HCT116 (cell line): Measurements from ENCODE around the gene AMY2A. TPM values are rescaled to one million over a fixed set of nuclear protein-coding genes. Genes with fewer than 3 reads are reported as not detected.

Experiments used
- ATAC-seq: fragments of 200-7000 bp; cut with Tn5 transposase; 2 replicates; pipeline ENCODE4 v1.9.1; 2020; ENCODE audit warnings: mild to moderate bottlenecking, moderate library complexity
- BruUV-seq: library from RNA; stranded (reverse); fragments of 400-500 nt; replicated peaks from 2 replicates; lab custom pipeline; 2021; lab: Mats Ljungman, UMichigan
- CTCF ChIA-PET: fragments of 300-600 bp; sonication (Branson Sonifier 250); formaldehyde crosslinking; loops from one replicate; lab custom pipeline; 2021; ENCODE audit warnings: antibody characterized with exemption; lab: Charles Lee
- POLR2A ChIA-PET: fragments of 300-600, 350-600 bp; sonication (Branson Sonifier 250); formaldehyde crosslinking; loops from one replicate; lab custom pipeline; 2021; ENCODE audit warnings: antibody characterized with exemption; lab: Charles Lee
- RAD21 ChIA-PET, 2 experiments: fragments of 300-600 bp; sonication (Branson Sonifier 250); formaldehyde crosslinking; loops; one replicate each; lab custom pipeline; 2023; ENCODE audit warnings: low total read pairs in 2 of 2; ENCODE audit not compliant: uncharacterized antibody in 2 of 2, unreplicated experiment in 2 of 2, low non-redundant PET in 1 of 2; lab: Charles Lee
- DNase-seq: peaks from one replicate; pipeline ENCODE4 v3.0.0-alpha.2; 2010; ENCODE audit warnings: low read depth, low spot score
- H2AFZ ChIP-seq: fragments of 200-600 bp; shearing (Covaris generic), sonication (generic); 2 replicates; pipeline ENCODE4 v1.6.1; 2017; ENCODE audit warnings: low read depth, mixed run types, mixed read lengths, antibody characterized with exemption, low read length; ENCODE audit not compliant: poor library complexity, severe bottlenecking
- H3K27ac ChIP-seq: 2 replicates; pipeline ENCODE4 v1.5.1; 2012; ENCODE audit warnings: low read depth, low read length
- H3K27me3 ChIP-seq: fragments of 200-600 bp; sonication (generic); 2 replicates; pipeline ENCODE4 v1.6.1; 2016; ENCODE audit warnings: mixed run types, low read length, mixed read lengths; ENCODE audit not compliant: insufficient read depth
- H3K36me3 ChIP-seq, 2 experiments: fragments of 200-500 bp in 1 of 2; fragments of 200-600 bp in 1 of 2; sonication (Bioruptor generic) in 1 of 2; sonication (generic) in 1 of 2; 2 replicates each; pipeline versions ENCODE4 v1.5.1 to v1.6.1; 2014 to 2016; ENCODE audit warnings: low read length in 2 of 2, inconsistent platforms in 1 of 2, mixed read lengths in 1 of 2, mixed run types in 1 of 2; ENCODE audit not compliant: insufficient read depth in 2 of 2, control insufficient read depth in 1 of 2
- H3K4me1 ChIP-seq, 2 experiments: fragments of 200-600 bp in 1 of 2; sonication (generic) in 1 of 2; 2 replicates each; pipeline versions ENCODE4 v1.5.1 to v1.6.1; 2012 to 2017; ENCODE audit warnings: low read length in 2 of 2, inconsistent platforms in 1 of 2, mild to moderate bottlenecking in 1 of 2, mixed read lengths in 1 of 2, mixed run types in 1 of 2, moderate library complexity in 1 of 2; ENCODE audit not compliant: insufficient read depth in 2 of 2, control insufficient read depth in 1 of 2
- H3K4me2 ChIP-seq: fragments of 200-600 bp; sonication (generic); 2 replicates; pipeline ENCODE4 v1.6.1; 2017; ENCODE audit warnings: mixed run types, low read length, mixed read lengths
- H3K4me3 ChIP-seq, 2 experiments: fragments of 200-600 bp in 1 of 2; sonication (generic) in 1 of 2; replicated peaks in 1 of 2; 2 replicates each; pipeline ENCODE4 v1.5.1; 2011 to 2016; ENCODE audit warnings: low read length in 2 of 2, control low read depth in 1 of 2, low read depth in 1 of 2, mild to moderate bottlenecking in 1 of 2, mixed read lengths in 1 of 2, mixed run types in 1 of 2
- H3K79me2 ChIP-seq: fragments of 200-600 bp; sonication (generic); 2 replicates; pipeline ENCODE4 v1.6.1; 2017; ENCODE audit warnings: mild to moderate bottlenecking, mixed run types, low read length, moderate library complexity, mixed read lengths; ENCODE audit not compliant: insufficient read depth
- H3K9ac ChIP-seq: fragments of 200-600 bp; sonication (generic); 2 replicates; pipeline ENCODE4 v1.6.1; 2016; ENCODE audit warnings: low read length, mixed read lengths
- H3K9me2 ChIP-seq: fragments of 200-600 bp; sonication (generic), shearing (Covaris generic); 2 replicates; pipeline ENCODE4 v1.6.1; 2017; ENCODE audit warnings: mixed run types, mild to moderate bottlenecking, moderate library complexity; ENCODE audit not compliant: insufficient read depth
- H3K9me3 ChIP-seq, 2 experiments: fragments of 200-500 bp in 1 of 2; fragments of 200-600 bp in 1 of 2; sonication (Bioruptor generic) in 1 of 2; sonication (generic) in 1 of 2; 2 replicates each; pipeline ENCODE4 v1.6.1; 2014 to 2017; ENCODE audit warnings: low read length in 2 of 2, mixed read lengths in 2 of 2, inconsistent platforms in 1 of 2, low read depth in 1 of 2, mild to moderate bottlenecking in 1 of 2, mixed run types in 1 of 2, moderate library complexity in 1 of 2; ENCODE audit not compliant: control insufficient read depth in 1 of 2, insufficient read depth in 1 of 2
- H4K20me1 ChIP-seq: fragments of 200-600 bp; sonication (generic), shearing (Covaris generic); 2 replicates; pipeline ENCODE4 v1.6.1; 2017; ENCODE audit warnings: mixed run types, mild to moderate bottlenecking, moderate library complexity; ENCODE audit not compliant: insufficient read depth
- ATF3 ChIP-seq: IDR thresholded peaks from 2 replicates; pipeline ENCODE4 v1.6.1; 2012
- CBX3 ChIP-seq: IDR thresholded peaks from 2 replicates; pipeline ENCODE4 v1.6.1; 2012; ENCODE audit warnings: low read depth
- CTCF ChIP-seq, 3 experiments: fragments of 200-600 bp in 1 of 3; sonication (generic) in 1 of 3; IDR thresholded peaks in 2 of 3; conservative IDR thresholded peaks in 1 of 3; 2 replicates each; pipeline ENCODE4 v1.5.1; 2012 to 2017; ENCODE audit warnings: low read depth in 2 of 3, low read length in 2 of 3, antibody characterized with exemption in 1 of 3, borderline replicate concordance in 1 of 3, control low read depth in 1 of 3, mild to moderate bottlenecking in 1 of 3, mixed read lengths in 1 of 3, mixed run types in 1 of 3, moderate library complexity in 1 of 3; ENCODE audit not compliant: insufficient read depth in 1 of 3
- EGR1 ChIP-seq: IDR thresholded peaks from 2 replicates; pipeline ENCODE4 v1.6.1; 2012; ENCODE audit warnings: low read depth
- ELF1 ChIP-seq: IDR thresholded peaks from 2 replicates; pipeline ENCODE4 v1.6.1; 2012; ENCODE audit warnings: low read depth, borderline replicate concordance
- EZH2phosphoT487 ChIP-seq: fragments of 200-600 bp; IDR thresholded peaks from 2 replicates; pipeline ENCODE4 v1.6.1; 2018; ENCODE audit warnings: antibody characterized with exemption, borderline replicate concordance
- MAX ChIP-seq: IDR thresholded peaks from 2 replicates; pipeline ENCODE4 v1.6.1; 2012
- POLR2A ChIP-seq: IDR thresholded peaks from 2 replicates; pipeline ENCODE4 v1.7.0; 2011; ENCODE audit warnings: borderline replicate concordance; ENCODE audit not compliant: insufficient read depth, insufficient read length; ENCODE audit errors: extremely low read depth
- REST ChIP-seq: IDR thresholded peaks from 2 replicates; pipeline ENCODE4 v1.6.1; 2012; ENCODE audit warnings: low read depth
- SIN3A ChIP-seq: IDR thresholded peaks from 2 replicates; pipeline ENCODE4 v1.6.1; 2012; ENCODE audit warnings: low read depth
- SP1 ChIP-seq: IDR thresholded peaks from 2 replicates; pipeline ENCODE4 v1.6.1; 2012; ENCODE audit warnings: low read depth
- SRF ChIP-seq: IDR thresholded peaks from 2 replicates; pipeline ENCODE4 v1.6.1; 2012; ENCODE audit warnings: low read depth
- TCF7L2 ChIP-seq: IDR thresholded peaks from 2 replicates; pipeline ENCODE4 v1.7.0; 2011; ENCODE audit warnings: borderline replicate concordance, inconsistent platforms; ENCODE audit not compliant: insufficient read depth, insufficient read length; ENCODE audit errors: extremely low read depth
- YY1 ChIP-seq: IDR thresholded peaks from 2 replicates; pipeline ENCODE4 v1.6.1; 2011; ENCODE audit warnings: low read length, low read depth, moderate library complexity, mild to moderate bottlenecking; ENCODE audit not compliant: insufficient replicate concordance; ENCODE audit errors: extremely low read depth
- ZBTB33 ChIP-seq: IDR thresholded peaks from 2 replicates; pipeline ENCODE4 v1.6.1; 2011; ENCODE audit warnings: mild to moderate bottlenecking, low read length, moderate library complexity; ENCODE audit not compliant: insufficient replicate concordance; ENCODE audit errors: extremely low read depth
- ZFX ChIP-seq: fragments of 450-650 bp; IDR thresholded peaks from 2 replicates; pipeline ENCODE4 v1.6.1; 2017
- ZNF274 ChIP-seq: fragments of 200-500 bp; sonication (Bioruptor generic); IDR thresholded peaks from 2 replicates; pipeline ENCODE4 v1.6.1; 2014; ENCODE audit warnings: mild to moderate bottlenecking, low read depth, low read length, inconsistent platforms
- intact Hi-C: fragments of 100-400 bp; cut with micrococcal nuclease; formaldehyde crosslinking; loops from 2 replicates; pipeline ENCODE4 v1.10.0; 2022
- total RNA-seq: library from RNA; stranded (reverse); gene quantifications from one replicate; pipeline ENCODE4 v1.2.1, GENCODE V29; 2021; ENCODE audit not compliant: unreplicated experiment

The AMY2A gene
- total RNA-seq, 1 experiment from 2014 or later, result 0.42 TPM

DNA sequence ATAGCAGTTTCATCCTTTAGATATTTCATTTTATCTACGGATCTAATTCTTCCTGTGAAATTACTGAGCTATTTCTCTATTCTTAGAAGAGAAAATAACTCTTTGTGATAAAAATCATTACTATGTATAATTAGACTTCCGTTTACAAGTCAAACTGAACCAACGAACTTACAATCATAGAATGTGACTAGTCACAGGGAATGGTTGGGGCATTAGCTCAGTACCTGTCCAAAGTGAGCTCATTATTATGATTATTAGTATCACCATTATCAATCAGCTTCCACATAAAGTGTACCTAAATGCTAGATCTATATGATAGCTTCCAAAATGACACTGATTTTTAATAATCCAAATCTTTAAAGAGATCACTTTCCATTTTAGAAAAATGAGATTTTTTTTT is 33.3 kb upstream of the AMY2A start:
- no TSS peak for BruUV-seq
- CTCF ChIA-PET, result no interaction called here

More for the DNA sequence above, 33.3 kb upstream of the AMY2A start:
- Histone ChIP-seq H3K9me2 (no peaks in the 10 kb centered on the region), H3K36me3 (no peaks in the 10 kb centered on the region), H2AFZ (no peak overlapping the region), H3K27ac (no peak overlapping the region), H3K4me2 (no peak overlapping the region), H3K27me3 (no peaks in the 10 kb centered on the region), H3K9ac (no peak overlapping the region), H3K79me2 (no peaks in the 10 kb centered on the region), H3K4me3 (no peak overlapping the region), H3K4me1 (no peaks in the 10 kb centered on the region), H4K20me1 (no peaks in the 10 kb centered on the region), H3K9me3 (no peaks in the 10 kb centered on the region)
- ChIA-PET RAD21 (no interaction called here), POLR2A (no interaction called here)
- intact Hi-C loops, result no loop called here
- DNase-seq (no peak), ATAC-seq (no peak)
- no peak for TF ChIP-seq CBX3
- no peak for TF ChIP-seq SIN3A
- TF ChIP-seq EGR1, result no peak
- TF ChIP-seq POLR2A, result no peak
- TF ChIP-seq SP1, result no peak
- TF ChIP-seq EZH2phosphoT487, result no peak
- TF ChIP-seq TCF7L2, result no peak
- no peak for TF ChIP-seq REST
- no peak for TF ChIP-seq CTCF (IDR thresholded peaks at IDR 0.05 in 2 of 3, conservative IDR thresholded peaks at IDR 0.05 in 1 of 3; ENCODE audit: borderline replicate concordance in 1 of 3, insufficient read depth in 1 of 3, low read depth in 2 of 3, low read length in 2 of 3)
- no peak for TF ChIP-seq ELF1
- no peak for TF ChIP-seq MAX
- TF ChIP-seq ZBTB33, result no peak
- no peak for TF ChIP-seq YY1
- no peak for TF ChIP-seq ATF3
- TF ChIP-seq ZFX, result no peak
- TF ChIP-seq ZNF274, result no peak
- no peak for TF ChIP-seq SRF
